Parathyroid adenoma (tissue), 2 donors: Measurements from ENCODE around the gene ERC1.
"Not testable (repeated sequence)": the region's sequence is repeated elsewhere in the genome, so short reads cannot be mapped to it uniquely, and the experiment has no call there.

Source experiments
- H2AFZ ChIP-seq: fragments of 300-600 bp; sonication (generic); one replicate; pipeline ENCODE4 v1.7.0; 2017; ENCODE audit warnings: antibody characterized with exemption, mild to moderate bottlenecking
- H3K27ac ChIP-seq: fragments of 300-600 bp; sonication (generic); one replicate; pipeline ENCODE4 v1.7.0; 2017
- H3K27me3 ChIP-seq: fragments of 300-600 bp; sonication (generic); one replicate; pipeline ENCODE4 v1.7.0; 2017; ENCODE audit warnings: low read length; ENCODE audit not compliant: control insufficient read depth, insufficient read depth
- H3K36me3 ChIP-seq: fragments of 300-600 bp; sonication (generic); one replicate; pipeline ENCODE4 v1.7.0; 2017; ENCODE audit warnings: low read length; ENCODE audit not compliant: control insufficient read depth, insufficient read depth
- H3K4me1 ChIP-seq: fragments of 300-600 bp; sonication (generic); one replicate; pipeline ENCODE4 v1.7.0; 2017; ENCODE audit warnings: control low read depth
- H3K4me2 ChIP-seq: fragments of 300-600 bp; sonication (generic); one replicate; pipeline ENCODE4 v1.7.0; 2017; ENCODE audit warnings: low read length
- H3K4me3 ChIP-seq: fragments of 300-600 bp; sonication (generic); one replicate; pipeline ENCODE4 v1.7.0; 2017; ENCODE audit warnings: low read depth, low read length
- H3K79me2 ChIP-seq: fragments of 300-600 bp; sonication (generic); one replicate; pipeline ENCODE4 v1.7.0; 2017; ENCODE audit warnings: control low read depth
- H3K9ac ChIP-seq: fragments of 300-600 bp; sonication (generic); one replicate; pipeline ENCODE4 v1.7.0; 2017; ENCODE audit warnings: mild to moderate bottlenecking
- H3K9me3 ChIP-seq: fragments of 300-600 bp; sonication (generic); one replicate; pipeline ENCODE4 v1.7.0; 2017; ENCODE audit warnings: low read length; ENCODE audit not compliant: control insufficient read depth
- CTCF ChIP-seq: fragments of 300-600 bp; sonication (generic); IDR thresholded peaks from one replicate; pipeline ENCODE4 v1.7.0; 2017; ENCODE audit warnings: antibody characterized with exemption, mild to moderate bottlenecking
- donor health status: primary hyperparathyroidism.

Gene ERC1

DNA sequence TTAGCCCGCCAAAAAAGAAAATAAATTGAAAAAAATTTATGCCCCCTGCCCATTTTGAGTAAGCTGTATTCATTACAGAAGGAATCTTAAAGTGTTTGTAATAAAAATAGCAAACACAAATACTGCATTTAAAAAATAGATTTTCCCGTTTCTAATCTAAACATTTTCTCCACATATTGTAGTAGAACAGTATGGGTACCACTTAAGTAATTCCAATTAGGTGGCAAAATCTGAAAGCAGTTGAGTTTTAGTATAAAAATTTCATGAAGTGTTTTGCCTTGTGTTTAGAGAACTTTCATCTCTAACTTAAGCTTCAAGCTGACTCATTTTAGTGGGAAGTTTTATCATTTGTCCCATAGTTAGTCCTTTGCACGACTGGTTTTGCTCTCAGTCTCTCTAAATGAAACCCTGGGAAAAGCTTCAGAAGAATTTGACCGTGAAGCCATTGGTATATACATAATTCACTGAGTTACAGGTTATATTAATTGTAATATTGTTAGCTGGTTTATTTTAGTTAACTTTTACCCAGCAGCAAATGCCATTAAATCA, 214.6 kb downstream of the ERC1 start:
- Histone ChIP-seq H2AFZ (no peak overlapping the region), H3K4me2 (no peak overlapping the region), H3K79me2 (no peaks in the 10 kb centered on the region), H3K4me1 (peaks cover 25% of the 10 kb centered on the region), H3K27me3 (no peaks in the 10 kb centered on the region), H3K36me3 (no peaks in the 10 kb centered on the region), H3K4me3 (no peak overlapping the region), H3K9ac (no peak overlapping the region), H3K27ac (no peak overlapping the region), H3K9me3 (no peaks in the 10 kb centered on the region)
- TF ChIP-seq CTCF: no peak

DNA sequence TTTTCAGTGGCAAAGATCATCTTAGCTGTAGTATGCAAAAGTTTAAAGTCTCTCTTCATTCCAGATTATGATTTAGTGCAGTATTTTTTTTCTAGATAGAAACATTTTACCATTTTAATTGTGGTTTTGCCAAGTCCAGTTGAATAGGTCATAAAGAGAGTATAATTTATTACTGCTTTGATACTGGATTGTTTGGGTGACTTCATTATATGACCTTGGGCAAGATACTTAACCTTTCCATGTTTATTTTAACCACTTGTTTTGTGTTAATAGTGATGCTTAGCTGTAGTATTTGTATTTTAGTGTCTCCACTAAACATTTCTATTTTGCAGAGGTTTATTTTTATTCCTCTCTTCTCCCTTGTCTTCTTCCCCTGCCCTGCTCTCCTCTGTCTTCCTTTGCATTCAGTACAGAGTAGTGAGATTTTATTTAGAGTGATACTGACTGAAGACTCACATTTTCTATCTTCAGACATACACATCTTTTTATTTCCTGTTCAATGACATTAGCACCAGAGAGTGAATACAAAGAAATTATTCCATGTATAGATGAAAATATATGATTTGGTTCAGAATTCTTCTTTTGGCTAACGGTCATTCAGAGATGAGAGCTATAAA, 215.2 kb downstream of the ERC1 start:
- Histone ChIP-seq H3K9ac (no peak overlapping the region), H3K4me3 (no peak overlapping the region), H3K4me1 (peaks cover 25% of the 10 kb centered on the region), H3K79me2 (no peaks in the 10 kb centered on the region), H3K9me3 (no peaks in the 10 kb centered on the region), H3K27ac (no peak overlapping the region), H3K27me3 (no peaks in the 10 kb centered on the region), H3K36me3 (no peaks in the 10 kb centered on the region), H3K4me2 (no peak overlapping the region), H2AFZ (no peak overlapping the region)
- TF ChIP-seq CTCF: no peak

DNA sequence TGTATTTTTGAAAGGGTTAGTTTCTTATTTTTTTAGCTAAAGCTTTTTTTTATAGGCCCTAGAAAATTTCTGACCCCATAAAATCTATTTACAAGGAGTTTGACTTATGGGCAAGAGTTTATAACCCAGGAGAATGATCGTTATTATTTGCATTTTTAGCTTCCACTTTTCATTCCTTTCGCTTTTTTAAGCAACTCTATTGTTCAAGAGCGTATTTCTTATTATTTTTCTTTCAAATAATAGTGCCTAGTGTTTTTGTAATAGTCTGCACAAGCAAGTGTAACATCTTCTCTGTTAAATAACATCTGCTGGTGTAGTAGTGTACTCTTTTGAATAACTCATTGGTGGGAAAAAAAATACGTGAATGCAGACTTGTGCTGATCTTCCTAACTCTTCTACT, 216.3 kb downstream of the ERC1 start:
- Histone ChIP-seq H3K36me3 (no peaks in the 10 kb centered on the region), H2AFZ (no peak overlapping the region), H3K27me3 (no peaks in the 10 kb centered on the region), H3K9me3 (no peaks in the 10 kb centered on the region), H3K4me2 (no peak overlapping the region), H3K79me2 (no peaks in the 10 kb centered on the region), H3K27ac (no peak overlapping the region), H3K9ac (no peak overlapping the region), H3K4me1 (peaks cover 17% of the 10 kb centered on the region), H3K4me3 (no peak overlapping the region)
- TF ChIP-seq CTCF: no peak

DNA sequence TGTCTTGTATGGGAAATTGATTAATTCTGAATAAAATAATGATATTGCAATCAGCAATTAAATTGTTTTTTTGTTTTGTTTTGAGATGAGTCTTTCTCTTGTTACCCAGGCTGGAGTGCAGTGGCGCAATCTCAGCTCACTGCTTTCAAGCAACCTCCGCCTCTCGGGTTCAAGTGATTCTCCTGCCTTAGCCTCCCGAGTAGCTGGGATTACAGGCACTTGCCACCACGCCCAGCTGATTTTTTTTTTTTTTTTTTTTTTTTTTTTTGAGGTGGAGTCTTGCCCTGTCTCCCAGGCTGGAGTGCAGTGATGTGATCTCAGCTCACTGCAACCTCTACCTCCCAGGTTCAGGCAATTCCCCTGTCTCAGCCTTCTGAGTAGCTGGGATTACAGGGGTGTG, 217.7 kb downstream of the ERC1 start:
- not testable (repeated sequence) for H3K4me3 ChIP-seq, H3K4me2 ChIP-seq, H2AFZ ChIP-seq, H3K9me3 ChIP-seq, H3K9ac ChIP-seq, H3K79me2 ChIP-seq, H3K27ac ChIP-seq, H3K36me3 ChIP-seq, H3K4me1 ChIP-seq, H3K27me3 ChIP-seq

DNA sequence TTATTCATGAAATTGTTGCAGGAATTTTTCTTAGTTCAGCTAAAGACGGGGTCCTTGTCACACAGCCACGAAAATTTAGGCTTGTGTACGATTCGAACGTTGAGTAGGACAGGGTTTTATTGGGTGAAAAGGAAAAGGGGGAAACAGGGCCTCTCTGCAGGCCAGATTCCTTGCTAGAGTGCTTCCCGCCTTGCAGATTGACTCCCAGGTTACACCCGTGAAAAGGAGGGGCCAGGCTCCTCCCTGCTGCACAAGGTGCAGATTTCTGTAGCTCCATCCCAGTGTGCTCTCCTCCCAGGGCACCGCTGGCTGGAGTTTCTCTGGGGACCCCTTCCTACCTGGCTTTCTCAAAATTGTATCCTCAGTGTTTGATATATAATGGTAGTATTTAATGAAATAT, 221.5 kb downstream of the ERC1 start:
- no peaks in the 10 kb centered on the region for H3K79me2 ChIP-seq
- H3K36me3 ChIP-seq: no peaks in the 10 kb centered on the region
- H3K4me1 ChIP-seq: peaks cover 4% of the 10 kb centered on the region
- H3K9me3 ChIP-seq: no peaks in the 10 kb centered on the region
- H3K9ac ChIP-seq: no peak overlapping the region
- no peak overlapping the region for H3K4me2 ChIP-seq
- no peak overlapping the region for H3K4me3 ChIP-seq
- H2AFZ ChIP-seq: no peak overlapping the region
- TF ChIP-seq CTCF: no peak
- H3K27ac ChIP-seq: no peak overlapping the region
- H3K27me3 ChIP-seq: no peaks in the 10 kb centered on the region
